Measurements from ENCODE around the gene OLFM2. TPM values are rescaled to one million over a fixed set of nuclear protein-coding genes. Genes with fewer than 3 reads are reported as not detected.

OLFM2 gene
- total RNA-seq, 1 donor from 2014 or later, result 1.7 TPM

GRCh38 chr19:9857920-9858746, 78.2 kb downstream of the OLFM2 start:
- intact Hi-C loops (cut with micrococcal nuclease), result no loop called here
- no peak overlapping the region for H3K27ac ChIP-seq (replicated peaks)
- no peak for DNase-seq
- H3K36me3 ChIP-seq, result no peaks in the 10 kb centered on the region
- no peak overlapping the region for H3K4me3 ChIP-seq
- H3K27me3 ChIP-seq (ENCODE audit: low read depth), result peaks cover 14% of the 10 kb centered on the region
- no peaks in the 10 kb centered on the region for H3K4me1 ChIP-seq
- H3K9me3 ChIP-seq (replicated peaks), result no peaks in the 10 kb centered on the region
- no peak for TF ChIP-seq CTCF (IDR thresholded peaks at IDR 0.05; ENCODE audit: borderline replicate concordance)

- H3K27ac ChIP-seq (replicated peaks), result no peak overlapping the region
- H3K27me3 ChIP-seq (ENCODE audit: low read depth), result peaks cover 14% of the 10 kb centered on the region
- no peaks in the 10 kb centered on the region for H3K9me3 ChIP-seq (replicated peaks)
- no peak overlapping the region for H3K4me3 ChIP-seq
- DNase-seq, result no peak
- H3K4me1 ChIP-seq, result no peaks in the 10 kb centered on the region
- intact Hi-C loops (cut with micrococcal nuclease), result no loop called here
- peaks cover under 1% of the 10 kb centered on the region for H3K36me3 ChIP-seq
- TF ChIP-seq CTCF (IDR thresholded peaks at IDR 0.05; ENCODE audit: borderline replicate concordance), result no peak
Observed at GRCh38 chr19:9857076-9857721, 79.1 kb downstream of the OLFM2 start.

- Histone ChIP-seq H3K36me3 (peaks cover 6% of the 10 kb centered on the region), H3K4me1 (no peaks in the 10 kb centered on the region), H3K9me3 (replicated peaks) (no peaks in the 10 kb centered on the region), H3K27me3 (ENCODE audit: low read depth) (peaks cover 14% of the 10 kb centered on the region), H3K4me3 (no peak overlapping the region), H3K27ac (replicated peaks) (no peak overlapping the region)
- intact Hi-C loops (cut with micrococcal nuclease), result no loop called here
- no peak for TF ChIP-seq CTCF (IDR thresholded peaks at IDR 0.05; ENCODE audit: borderline replicate concordance)
- DNase-seq, result no peak
Observed at GRCh38 chr19:9856609-9857008, 79.7 kb downstream of the OLFM2 start.

GRCh38 chr19:9854282-9854846, 82.0 kb downstream of the OLFM2 start:
- intact Hi-C loops (cut with micrococcal nuclease), result no loop called here
- no peak for DNase-seq
- no peak overlapping the region for H3K27ac ChIP-seq (replicated peaks)

More at GRCh38 chr19:9854282-9854846, 82.0 kb downstream of the OLFM2 start:
- TF ChIP-seq CTCF (IDR thresholded peaks at IDR 0.05; ENCODE audit: borderline replicate concordance), result no peak
- H3K27me3 ChIP-seq (ENCODE audit: low read depth), result no peaks in the 10 kb centered on the region
- H3K4me3 ChIP-seq, result no peak overlapping the region
- peaks cover 16% of the 10 kb centered on the region for H3K36me3 ChIP-seq
- no peaks in the 10 kb centered on the region for H3K9me3 ChIP-seq (replicated peaks)
- no peaks in the 10 kb centered on the region for H3K4me1 ChIP-seq

All from left ventricle myocardium inferior (tissue), 1 donor.